KOPT-K1 (cell line): ENCODE measurements around the gene FAM184B.
"Not testable (repeated sequence)": the region's sequence is repeated elsewhere in the genome, so short reads cannot be mapped to it uniquely, and the experiment has no call there.

ENCODE experiments used
- H3K27ac ChIP-seq: fragments of 200-600 bp; sonication (generic); 2 replicates; pipeline ENCODE4 v1.5.1; 2016; ENCODE audit warnings: antibody characterized with exemption, mild to moderate bottlenecking, low read depth, low read length; ENCODE audit not compliant: poor library complexity, severe bottlenecking
- H3K36me3 ChIP-seq: fragments of 200-600 bp; sonication (generic); 2 replicates; pipeline ENCODE4 v1.5.1; 2017; ENCODE audit warnings: antibody characterized with exemption, mild to moderate bottlenecking, low read length, moderate library complexity; ENCODE audit not compliant: insufficient read depth
- H3K9me3 ChIP-seq: fragments of 200-600 bp; sonication (generic); 2 replicates; pipeline ENCODE4 v1.5.1; 2017; ENCODE audit warnings: antibody characterized with exemption, low read length, mild to moderate bottlenecking; ENCODE audit not compliant: insufficient read depth, poor library complexity, severe bottlenecking

FAM184B gene

DNA sequence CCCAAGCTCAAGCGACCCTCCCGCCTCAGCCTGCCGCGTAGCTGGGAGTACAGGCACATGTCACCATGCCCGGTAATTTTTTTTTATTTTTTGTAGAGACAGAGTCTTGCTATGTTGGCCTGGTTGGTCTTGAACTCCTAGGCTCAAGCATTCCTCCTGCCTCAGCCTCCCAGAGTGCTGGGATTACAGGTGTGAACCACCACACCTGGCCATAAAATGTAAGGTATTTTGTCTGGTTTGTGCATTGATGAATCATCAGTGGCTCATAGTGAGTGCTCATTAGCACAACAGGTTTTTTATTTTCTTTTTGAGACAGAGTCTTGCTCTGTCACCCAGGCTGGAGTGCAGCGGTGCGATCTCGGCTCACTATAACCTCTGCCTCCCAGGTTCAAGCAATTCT is 122.2 kb downstream of the FAM184B start:
- not testable (repeated sequence) for H3K9me3 ChIP-seq, H3K36me3 ChIP-seq, H3K27ac ChIP-seq

DNA sequence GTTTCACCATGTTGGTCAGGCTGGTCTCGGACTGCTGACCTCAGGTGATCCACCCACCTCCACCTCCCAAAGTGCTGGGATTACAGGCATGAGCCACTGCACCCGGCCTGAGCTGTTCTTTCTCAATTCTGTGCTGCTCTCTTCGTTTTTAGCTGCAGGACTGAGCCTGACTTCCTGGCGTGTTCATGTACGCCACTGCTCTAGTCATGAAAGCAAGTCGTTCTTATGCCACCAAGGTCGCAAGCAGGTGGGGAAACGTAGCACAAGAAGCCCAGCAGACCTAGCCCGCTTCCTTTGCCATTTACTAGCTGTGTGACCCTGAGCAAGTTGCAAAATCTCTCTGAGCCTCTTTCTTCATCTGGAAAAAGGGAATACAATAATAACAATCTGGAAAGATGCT is 123.6 kb downstream of the FAM184B start:
- H3K36me3 ChIP-seq = no peaks in the 10 kb centered on the region
- H3K9me3 ChIP-seq = no peaks in the 10 kb centered on the region

DNA sequence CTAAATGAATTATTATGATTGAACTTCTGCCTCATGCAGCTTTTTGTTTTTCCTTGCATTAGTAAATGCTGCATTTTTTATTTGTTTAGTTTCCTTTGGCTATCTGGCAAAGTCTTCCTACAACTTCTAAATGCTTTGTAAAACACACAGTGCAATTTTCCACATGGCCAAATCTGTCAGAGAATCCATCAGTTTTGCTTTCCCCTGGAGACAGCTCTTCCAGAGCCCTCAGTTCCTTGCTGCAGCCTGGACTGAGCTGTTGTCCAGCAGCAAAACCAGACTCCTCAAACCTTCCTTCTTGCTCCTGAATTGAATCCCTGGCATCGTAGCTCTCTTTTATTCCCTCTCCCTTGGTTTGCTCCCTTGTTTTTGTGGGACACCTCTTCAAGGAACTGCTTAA is 124.3 kb downstream of the FAM184B start:
- no peaks in the 10 kb centered on the region for H3K36me3 ChIP-seq
- H3K27ac ChIP-seq = no peak overlapping the region
- no peaks in the 10 kb centered on the region for H3K9me3 ChIP-seq

More for the DNA sequence above, 123.6 kb downstream of the FAM184B start:
- H3K27ac ChIP-seq = no peak overlapping the region

- Histone ChIP-seq H3K27ac (no peak overlapping the region), H3K36me3 (no peaks in the 10 kb centered on the region), H3K9me3 (no peaks in the 10 kb centered on the region)
Observed at GRCh38 chr4:17654701-17655100, 126.7 kb downstream of the FAM184B start.

DNA sequence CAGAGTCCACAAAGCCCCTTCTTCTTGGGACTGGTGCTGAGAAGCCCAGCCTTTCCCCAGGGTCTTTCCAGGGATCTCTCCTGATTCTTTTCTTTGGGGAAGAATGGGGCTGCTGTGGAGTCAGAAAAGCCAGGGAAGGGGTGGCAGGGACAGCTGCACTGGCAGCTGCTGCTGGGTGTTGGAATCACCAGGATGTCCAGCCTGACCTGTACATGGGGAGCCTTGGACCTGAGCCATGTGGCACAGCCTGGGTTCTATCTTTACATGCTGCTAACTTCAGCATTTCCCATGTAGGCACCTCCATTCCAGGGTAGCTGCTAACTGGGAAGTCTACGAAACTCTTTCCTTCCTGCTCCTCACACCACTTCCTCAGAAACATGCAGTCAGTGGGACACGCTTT is 131.0 kb downstream of the FAM184B start:
- H3K9me3 ChIP-seq = no peaks in the 10 kb centered on the region
- no peaks in the 10 kb centered on the region for H3K36me3 ChIP-seq
- H3K27ac ChIP-seq = no peak overlapping the region

GRCh38 chr4:17647927-17648326 is 133.5 kb downstream of the FAM184B start:
- Histone ChIP-seq H3K27ac (no peak overlapping the region), H3K36me3 (peaks cover under 1% of the 10 kb centered on the region; the same call in 1 of the 2 replicates), H3K9me3 (peaks cover 9% of the 10 kb centered on the region)

DNA sequence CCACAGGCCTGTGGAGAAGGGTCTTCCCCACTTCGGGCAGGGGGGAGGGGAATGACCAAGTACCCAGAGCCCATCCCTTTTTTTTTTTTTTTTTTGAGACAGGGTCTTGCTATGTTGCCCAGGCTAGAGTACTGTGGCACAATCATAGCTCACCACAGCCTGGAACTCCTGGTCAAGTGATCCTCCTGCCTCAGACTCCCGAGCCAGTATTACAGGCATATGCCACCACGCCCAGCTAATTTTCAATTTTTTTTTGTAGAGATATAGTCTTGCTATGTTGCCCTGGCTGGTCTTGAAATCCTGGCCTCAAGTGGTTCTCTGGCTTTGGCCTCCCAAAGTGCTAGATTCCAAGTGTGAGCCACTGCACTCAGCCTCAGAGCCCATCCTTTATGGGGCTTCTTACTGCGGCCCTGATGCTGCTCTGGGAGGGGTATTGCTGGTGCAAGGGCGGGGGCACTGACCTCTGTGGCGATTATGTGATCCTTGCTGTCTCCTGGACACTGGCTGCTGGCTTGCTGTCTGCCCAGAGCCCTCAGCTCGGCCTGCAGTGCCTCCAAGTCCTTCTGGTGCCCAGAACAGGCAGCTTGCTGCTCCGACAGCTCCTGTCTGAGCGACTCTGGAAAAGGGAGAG is 134.1 kb downstream of the FAM184B start:
- peaks cover 15% of the 10 kb centered on the region for H3K9me3 ChIP-seq
- peaks cover 7% of the 10 kb centered on the region; the same call in 1 of the 2 replicates for H3K36me3 ChIP-seq
- H3K27ac ChIP-seq = no peak overlapping the region

GRCh38 chr4:17646693-17647092 is 134.7 kb downstream of the FAM184B start:
- Histone ChIP-seq H3K27ac (no peak overlapping the region), H3K9me3 (peaks cover 18% of the 10 kb centered on the region), H3K36me3 (peaks cover 9% of the 10 kb centered on the region; the same call in 1 of the 2 replicates)

- Histone ChIP-seq H3K27ac (no peak overlapping the region), H3K9me3 (peaks cover 18% of the 10 kb centered on the region)
Observed at GRCh38 chr4:17642398-17642783, 139.0 kb downstream of the FAM184B start.

GRCh38 chr4:17639136-17639535 is 142.3 kb downstream of the FAM184B start:
- peaks cover 18% of the 10 kb centered on the region for H3K9me3 ChIP-seq
- peaks cover 55% of the 10 kb centered on the region for H3K36me3 ChIP-seq
- H3K27ac ChIP-seq = no peak overlapping the region

More at GRCh38 chr4:17642398-17642783, 139.0 kb downstream of the FAM184B start:
- peaks cover 30% of the 10 kb centered on the region for H3K36me3 ChIP-seq

DNA sequence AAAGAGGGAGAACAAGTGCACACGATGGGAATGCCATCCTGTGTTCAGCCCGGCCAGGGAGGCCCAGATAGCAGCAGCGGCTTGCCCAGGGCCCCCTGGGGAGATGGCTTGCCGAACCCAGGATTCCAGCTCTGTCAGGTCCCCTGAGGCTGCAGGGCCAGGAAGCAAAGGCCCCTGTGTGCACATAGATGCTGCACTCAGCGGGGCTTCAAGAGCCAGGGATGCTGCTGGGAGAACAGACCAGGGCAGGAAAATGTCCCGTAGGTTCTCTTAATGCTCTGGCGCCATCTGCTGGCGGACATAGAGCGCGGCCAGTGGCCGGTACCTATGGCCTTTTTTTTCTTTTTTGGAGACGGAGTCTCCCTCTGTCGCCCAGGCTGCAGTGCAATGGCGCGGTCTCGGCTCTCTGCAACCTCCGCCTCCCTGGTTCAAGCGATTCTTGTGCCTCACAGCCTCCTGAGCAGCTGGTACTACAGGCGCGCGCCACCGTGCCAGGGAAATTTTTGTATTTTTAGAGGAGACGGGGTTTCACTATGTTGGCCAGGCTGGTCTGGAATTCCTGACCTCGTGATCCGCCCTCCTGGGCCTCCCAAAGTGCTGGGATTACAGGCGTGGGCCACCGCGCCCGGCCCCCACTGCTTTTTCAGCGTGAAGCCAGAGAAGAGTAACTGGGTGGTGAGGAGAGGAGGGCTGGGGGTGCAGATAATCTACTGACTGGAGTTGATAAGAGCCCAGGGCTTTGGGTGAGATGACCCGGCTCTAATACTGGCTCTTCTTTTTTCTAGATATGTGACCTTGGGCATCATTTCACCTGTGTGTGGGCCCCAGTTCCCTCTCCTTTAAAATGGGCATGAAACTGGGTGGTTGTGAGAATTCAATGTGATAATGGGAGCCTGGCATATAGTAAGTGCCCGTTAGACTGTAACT is 144.5 kb downstream of the FAM184B start:
- Histone ChIP-seq H3K9me3 (no peaks in the 10 kb centered on the region), H3K27ac (no peak overlapping the region), H3K36me3 (peaks cover 67% of the 10 kb centered on the region)

DNA sequence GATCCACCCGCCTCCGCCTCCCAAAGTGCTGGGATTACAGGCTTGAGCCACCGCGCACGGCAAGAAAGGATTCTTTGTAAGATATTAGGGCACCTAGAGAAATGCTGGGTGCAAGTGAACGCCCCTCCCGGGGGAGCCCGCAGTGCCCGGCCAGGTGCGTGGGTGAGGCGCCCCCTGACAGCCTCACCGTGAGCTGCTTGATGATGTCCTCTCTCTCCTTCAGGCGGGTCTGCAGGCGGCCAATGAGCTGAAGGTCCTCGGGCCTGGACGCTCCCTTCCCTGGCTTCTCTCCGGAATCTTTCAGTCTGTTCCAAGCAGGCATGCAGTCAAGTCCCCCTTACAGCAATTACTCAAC is 145.1 kb downstream of the FAM184B start:
- Histone ChIP-seq H3K9me3 (no peaks in the 10 kb centered on the region), H3K36me3 (peaks cover 74% of the 10 kb centered on the region), H3K27ac (no peak overlapping the region)

DNA sequence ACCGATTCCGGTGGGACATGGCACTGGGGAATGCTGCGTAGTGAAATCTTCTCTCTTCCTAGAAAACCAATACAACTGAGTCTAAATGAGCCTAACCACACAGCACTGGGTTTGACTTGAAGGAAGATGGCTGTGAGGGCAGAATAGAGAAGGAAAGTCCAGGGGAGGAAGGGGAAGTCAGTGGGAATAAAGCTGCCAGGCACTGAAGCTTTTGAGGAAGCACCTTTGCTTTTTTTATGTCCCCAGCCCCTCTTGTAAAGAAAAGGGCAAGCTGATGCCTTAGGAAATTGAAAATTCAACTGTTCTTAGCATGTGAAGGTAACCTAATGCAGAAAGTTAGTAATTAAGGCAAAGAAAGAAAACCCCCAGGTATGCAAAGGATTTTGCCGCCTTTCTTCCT is 146.4 kb downstream of the FAM184B start:
- no peaks in the 10 kb centered on the region for H3K9me3 ChIP-seq
- H3K27ac ChIP-seq = no peak overlapping the region
- H3K36me3 ChIP-seq = peaks cover 86% of the 10 kb centered on the region

- no peak overlapping the region for H3K27ac ChIP-seq
- H3K36me3 ChIP-seq = peaks cover 92% of the 10 kb centered on the region
- H3K9me3 ChIP-seq = no peaks in the 10 kb centered on the region
Observed at GRCh38 chr4:17633600-17633999, 147.8 kb downstream of the FAM184B start.

- Histone ChIP-seq H3K9me3 (no peaks in the 10 kb centered on the region), H3K27ac (no peak overlapping the region), H3K36me3 (peaks cover 100% of the 10 kb centered on the region)
Observed at GRCh38 chr4:17630228-17630627, 151.2 kb downstream of the FAM184B start.
